ENCODE measurements around the gene U2SURP.
"Not testable (repeated sequence)": the region's sequence is repeated elsewhere in the genome, so short reads cannot be mapped to it uniquely, and the experiment has no call there.

Gene U2SURP

DNA sequence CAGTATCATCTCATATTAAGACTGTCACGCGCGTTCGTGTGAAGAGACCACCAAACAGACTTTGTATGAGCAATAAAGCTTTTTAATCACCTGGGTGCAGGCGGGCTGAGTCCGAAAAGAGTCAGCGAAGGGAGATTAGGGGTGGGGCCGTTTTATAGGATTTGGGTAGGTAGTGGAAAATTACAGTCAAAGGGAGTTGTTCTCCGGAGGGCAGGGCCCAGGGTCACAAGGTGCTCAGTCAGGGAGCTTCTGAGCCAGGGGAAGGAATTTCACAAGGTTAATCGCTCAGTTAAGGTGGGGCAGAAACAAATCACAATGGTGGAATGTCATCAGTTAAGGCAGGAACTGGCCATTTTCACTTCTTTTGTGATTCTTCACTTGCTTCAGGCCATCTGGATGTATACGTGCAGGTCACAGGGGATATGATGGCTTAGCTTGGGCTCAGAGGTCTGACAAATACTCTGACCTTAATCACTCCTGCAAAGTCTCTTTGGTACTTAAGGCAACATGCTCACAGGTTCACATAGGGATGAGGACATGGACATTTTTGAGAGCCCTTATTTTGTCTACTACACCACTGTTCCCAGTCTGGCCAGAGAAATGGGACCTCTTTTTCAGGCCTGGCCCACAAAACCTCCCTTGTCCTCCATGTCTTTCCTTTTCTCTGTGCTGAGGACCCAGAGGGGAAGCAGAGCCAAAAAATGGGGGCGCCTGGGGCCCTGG lies 71.1 kb downstream of the U2SURP start:
- H3K27me3 ChIP-seq (ENCODE audit: insufficient read depth, low read length); H2AFZ ChIP-seq (ENCODE audit: low read depth, low read length); H3K4me3 ChIP-seq (ENCODE audit: low read length); H3K36me3 ChIP-seq (ENCODE audit: insufficient read depth, low read length); H3K9me3 ChIP-seq (ENCODE audit: low read length); H3K4me1 ChIP-seq (ENCODE audit: insufficient read depth, low read length): not testable (repeated sequence)

DNA sequence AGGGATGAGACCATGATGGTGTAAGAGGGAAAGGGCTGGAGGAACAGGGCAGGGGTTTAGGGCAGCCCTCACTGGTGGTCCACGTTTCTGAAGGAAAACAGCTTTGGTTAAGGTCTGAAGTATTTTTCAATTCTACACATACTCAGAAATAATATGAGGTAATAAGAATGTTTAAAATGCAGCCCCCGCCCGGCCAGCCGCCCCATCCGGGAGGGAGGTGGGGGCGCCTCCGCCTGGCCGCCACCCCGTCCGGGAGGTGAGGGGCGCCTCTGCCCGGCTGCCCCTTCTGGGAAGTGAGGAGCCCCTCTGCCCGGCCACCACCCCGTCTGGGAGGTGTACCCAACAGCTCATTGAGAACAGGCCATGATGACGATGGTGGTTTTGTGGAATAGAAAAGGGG lies 72.2 kb downstream of the U2SURP start:
- H3K4me3 ChIP-seq (ENCODE audit: low read length); H3K36me3 ChIP-seq (ENCODE audit: insufficient read depth, low read length); H3K9me3 ChIP-seq (ENCODE audit: low read length); H3K27me3 ChIP-seq (ENCODE audit: insufficient read depth, low read length); H2AFZ ChIP-seq (ENCODE audit: low read depth, low read length); H3K4me1 ChIP-seq (ENCODE audit: insufficient read depth, low read length): not testable (repeated sequence)

DNA sequence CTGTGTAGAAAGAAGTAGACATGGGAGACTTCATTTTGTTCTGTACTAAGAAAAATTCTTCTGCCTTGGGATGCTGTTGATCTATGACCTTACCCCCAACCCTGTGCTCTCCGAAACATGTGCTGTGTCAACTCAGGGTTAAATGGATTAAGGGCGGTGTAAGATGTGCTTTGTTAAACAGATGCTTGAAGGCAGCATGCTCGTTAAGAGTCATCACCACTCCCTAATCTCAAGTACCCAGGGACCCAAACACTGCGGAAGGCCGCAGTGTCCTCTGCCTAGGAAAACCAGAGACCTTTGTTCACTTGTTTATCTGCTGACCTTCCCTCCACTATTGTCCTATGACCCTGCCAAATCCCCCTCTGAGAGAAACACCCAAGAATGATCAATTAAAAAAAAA lies 72.6 kb downstream of the U2SURP start:
- not testable (repeated sequence) for H3K27me3 ChIP-seq (ENCODE audit: insufficient read depth, low read length); H3K9me3 ChIP-seq (ENCODE audit: low read length); H3K36me3 ChIP-seq (ENCODE audit: insufficient read depth, low read length); H3K4me1 ChIP-seq (ENCODE audit: insufficient read depth, low read length); H3K4me3 ChIP-seq (ENCODE audit: low read length); H2AFZ ChIP-seq (ENCODE audit: low read depth, low read length)

DNA sequence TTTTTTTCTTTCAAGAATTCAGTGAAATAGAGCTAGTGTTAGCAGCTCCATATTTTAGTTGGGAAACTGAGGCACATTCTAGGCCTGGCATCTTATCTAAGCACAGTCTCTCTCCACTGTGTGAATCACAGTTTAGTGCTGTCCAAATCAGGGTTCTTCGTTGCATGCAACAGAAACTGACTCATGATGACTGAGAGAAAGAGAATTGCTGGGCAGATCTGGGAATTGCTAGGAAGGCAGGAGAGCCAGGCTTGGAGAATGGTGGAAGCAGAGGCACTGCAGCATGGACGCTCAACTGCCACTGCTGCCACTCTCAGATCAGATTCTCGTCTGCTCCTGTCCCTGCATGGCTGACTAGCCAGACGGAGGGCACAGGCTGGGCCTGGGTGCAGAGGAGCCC lies 77.5 kb downstream of the U2SURP start:
- H3K4me3 ChIP-seq (ENCODE audit: low read length): no peak overlapping the region
- no peak overlapping the region for H2AFZ ChIP-seq (ENCODE audit: low read depth, low read length)
- peaks cover 11% of the 10 kb centered on the region for H3K4me1 ChIP-seq (ENCODE audit: insufficient read depth, low read length)
- peaks cover under 1% of the 10 kb centered on the region for H3K9me3 ChIP-seq (ENCODE audit: low read length)
- H3K27me3 ChIP-seq (ENCODE audit: insufficient read depth, low read length): no peaks in the 10 kb centered on the region
- no peaks in the 10 kb centered on the region for H3K36me3 ChIP-seq (ENCODE audit: insufficient read depth, low read length)

DNA sequence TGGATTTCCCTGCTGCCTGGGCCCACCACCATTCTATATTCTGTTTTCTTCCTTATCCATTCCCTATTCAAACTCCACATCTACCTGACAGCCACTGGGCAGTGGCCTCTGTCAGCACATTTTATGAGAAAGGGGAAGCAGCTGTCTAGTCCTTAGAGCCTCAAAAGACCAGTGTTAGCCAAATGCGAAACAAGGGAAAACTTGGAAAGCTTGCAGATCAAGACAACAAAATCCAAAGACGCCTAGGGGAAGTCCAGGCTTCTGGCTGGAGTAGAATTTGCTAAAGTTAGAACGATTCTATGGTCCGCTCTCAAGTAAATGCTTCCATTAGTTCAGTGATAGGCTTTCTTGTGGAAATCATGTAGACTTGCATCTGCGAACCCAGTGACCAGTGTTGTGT lies 78.8 kb downstream of the U2SURP start:
- H2AFZ ChIP-seq (ENCODE audit: low read depth, low read length): no peak overlapping the region
- H3K9me3 ChIP-seq (ENCODE audit: low read length): peaks cover 3% of the 10 kb centered on the region
- H3K4me3 ChIP-seq (ENCODE audit: low read length): no peak overlapping the region
- peaks cover 11% of the 10 kb centered on the region for H3K4me1 ChIP-seq (ENCODE audit: insufficient read depth, low read length)
- no peaks in the 10 kb centered on the region for H3K27me3 ChIP-seq (ENCODE audit: insufficient read depth, low read length)
- no peaks in the 10 kb centered on the region for H3K36me3 ChIP-seq (ENCODE audit: insufficient read depth, low read length)

DNA sequence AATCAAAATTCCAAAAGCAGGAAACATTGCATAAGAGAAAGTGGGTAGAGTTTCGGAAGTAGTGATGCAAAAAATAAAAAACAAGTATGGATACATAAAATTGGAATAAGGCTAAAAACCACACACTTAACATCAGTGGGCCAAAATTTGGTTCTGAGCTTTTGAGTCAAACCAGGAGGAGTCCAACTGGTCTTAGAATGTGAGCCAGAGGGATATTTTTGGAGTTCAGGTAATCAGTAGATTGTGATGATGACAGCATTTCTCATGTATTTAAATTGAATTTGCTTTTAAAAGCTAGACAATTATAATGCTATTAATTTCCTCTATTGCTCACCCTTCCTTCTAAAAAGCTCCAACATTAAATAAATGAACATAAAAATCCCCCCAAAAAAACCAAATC lies 80.0 kb downstream of the U2SURP start:
- H3K9me3 ChIP-seq (ENCODE audit: low read length): peaks cover 3% of the 10 kb centered on the region
- H2AFZ ChIP-seq (ENCODE audit: low read depth, low read length): no peak overlapping the region
- no peaks in the 10 kb centered on the region for H3K27me3 ChIP-seq (ENCODE audit: insufficient read depth, low read length)
- H3K4me3 ChIP-seq (ENCODE audit: low read length): no peak overlapping the region
- peaks cover 11% of the 10 kb centered on the region for H3K4me1 ChIP-seq (ENCODE audit: insufficient read depth, low read length)
- H3K36me3 ChIP-seq (ENCODE audit: insufficient read depth, low read length): no peaks in the 10 kb centered on the region

DNA sequence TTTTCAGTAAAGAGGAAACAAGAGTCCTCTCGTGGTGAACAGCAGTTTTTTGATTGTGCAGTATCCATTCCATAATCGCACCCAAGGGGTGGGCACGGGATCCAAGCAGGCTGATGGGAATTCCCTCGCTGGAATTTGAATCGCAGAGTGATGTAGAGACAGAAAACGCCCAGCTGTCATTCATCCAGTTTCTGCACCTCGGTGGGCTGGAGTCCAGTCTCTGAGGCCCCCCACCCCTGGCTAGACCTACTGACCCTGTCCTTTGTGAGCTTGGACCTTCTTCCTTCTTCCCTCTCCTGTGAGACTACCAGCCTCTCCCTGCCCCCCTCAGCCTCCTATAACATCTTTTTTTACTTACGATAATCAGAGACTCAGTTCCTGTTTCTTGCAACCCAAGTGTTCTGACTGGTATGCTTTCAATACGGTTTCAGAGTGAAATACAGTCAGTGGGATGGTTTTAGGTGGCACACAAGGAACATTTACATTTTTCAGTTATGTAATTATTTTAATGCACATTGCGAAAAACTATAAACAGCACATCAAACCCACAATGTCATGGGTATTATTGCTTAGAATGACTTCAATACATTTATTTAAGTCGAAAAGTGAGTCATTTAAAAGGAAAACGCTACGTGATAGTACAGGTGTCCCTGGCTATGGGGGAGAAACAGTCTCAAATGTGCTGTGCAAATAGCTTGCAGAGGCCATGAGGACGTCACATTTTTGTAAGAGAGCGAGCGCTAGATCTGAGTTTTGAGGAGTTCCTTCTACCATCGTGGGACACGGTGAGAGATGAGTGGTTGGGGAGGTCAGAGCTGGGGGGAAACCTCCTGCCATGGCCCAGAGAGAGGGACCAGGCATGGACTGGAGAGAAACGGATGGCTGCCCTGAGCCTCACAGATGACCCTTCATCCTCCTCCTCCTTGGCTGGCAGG lies 80.7 kb downstream of the U2SURP start:
- Histone ChIP-seq H3K27me3 (ENCODE audit: insufficient read depth, low read length) (no peaks in the 10 kb centered on the region), H3K9me3 (ENCODE audit: low read length) (peaks cover 3% of the 10 kb centered on the region), H3K36me3 (ENCODE audit: insufficient read depth, low read length) (no peaks in the 10 kb centered on the region)

DNA sequence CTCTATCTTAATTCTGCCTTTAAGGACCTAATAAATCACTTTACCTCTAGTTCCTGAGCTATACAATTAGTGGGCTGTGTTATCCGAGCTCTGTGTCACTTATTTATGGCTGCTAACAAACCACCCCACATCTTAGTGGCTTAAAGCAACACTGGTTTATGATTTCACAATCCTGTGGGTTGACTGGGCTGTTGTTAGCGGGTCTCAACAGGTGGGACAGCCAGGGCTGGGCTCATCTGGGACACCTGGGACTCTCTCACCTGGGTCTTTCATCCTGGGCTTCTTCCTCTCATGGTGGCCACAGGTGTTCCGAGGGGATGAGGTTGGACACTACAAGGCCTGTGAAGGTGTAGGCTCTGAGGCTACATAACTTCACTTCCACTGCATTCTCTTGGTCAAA lies 82.4 kb downstream of the U2SURP start:
- Histone ChIP-seq H2AFZ (ENCODE audit: low read depth, low read length) (no peak overlapping the region), H3K9me3 (ENCODE audit: low read length) (peaks cover 3% of the 10 kb centered on the region), H3K4me1 (ENCODE audit: insufficient read depth, low read length) (peaks cover 11% of the 10 kb centered on the region), H3K4me3 (ENCODE audit: low read length) (no peak overlapping the region), H3K36me3 (ENCODE audit: insufficient read depth, low read length) (no peaks in the 10 kb centered on the region), H3K27me3 (ENCODE audit: insufficient read depth, low read length) (no peaks in the 10 kb centered on the region)

More for the DNA sequence above, 80.7 kb downstream of the U2SURP start:
- H3K4me3 ChIP-seq (ENCODE audit: low read length): no peak overlapping the region
- no peak overlapping the region for H2AFZ ChIP-seq (ENCODE audit: low read depth, low read length)
- H3K4me1 ChIP-seq (ENCODE audit: insufficient read depth, low read length): peaks cover 11% of the 10 kb centered on the region

DNA sequence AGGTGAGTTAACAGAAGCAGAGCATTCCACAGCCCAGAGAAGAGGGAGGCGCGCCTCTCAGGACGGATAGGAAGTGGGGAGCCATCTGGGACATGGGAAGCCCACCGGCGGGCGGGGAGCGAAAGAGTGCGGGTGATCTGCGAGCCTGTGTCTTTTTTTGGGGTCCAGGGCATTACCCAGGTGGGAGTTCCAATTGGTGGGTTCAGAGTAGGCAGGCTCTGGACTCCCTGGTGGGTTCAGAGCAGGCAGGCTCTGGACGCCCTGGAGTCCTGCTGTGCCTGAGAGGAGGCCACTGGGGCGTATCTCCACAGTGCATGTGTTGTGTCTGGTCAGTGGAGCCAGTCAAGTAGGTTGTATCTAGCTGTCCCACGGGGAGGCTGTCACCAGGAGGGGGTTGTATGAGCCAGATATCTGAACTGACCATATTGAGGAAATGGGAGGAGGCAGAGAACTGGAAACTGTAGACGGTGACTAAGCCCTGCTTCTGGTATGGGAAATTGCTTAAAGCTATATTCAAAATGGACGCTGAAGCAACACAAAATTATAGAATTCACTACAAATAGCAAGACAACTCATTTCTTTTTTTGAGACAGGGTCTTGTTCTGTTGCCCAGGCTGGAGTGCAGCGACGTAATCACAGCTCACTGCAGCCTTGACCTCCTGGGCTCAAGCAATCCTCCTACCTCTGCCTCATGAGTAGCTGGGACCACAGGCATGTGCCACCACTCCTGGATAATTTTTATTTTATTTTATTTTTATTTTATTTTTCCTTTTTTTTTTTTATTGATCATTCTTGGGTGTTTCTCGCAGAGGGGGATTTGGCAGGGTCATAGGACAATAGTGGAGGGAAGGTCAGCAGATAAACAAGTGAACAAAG lies 83.7 kb downstream of the U2SURP start:
- peaks cover 11% of the 10 kb centered on the region for H3K4me1 ChIP-seq (ENCODE audit: insufficient read depth, low read length)
- H3K27me3 ChIP-seq (ENCODE audit: insufficient read depth, low read length): no peaks in the 10 kb centered on the region
- peaks cover 3% of the 10 kb centered on the region for H3K9me3 ChIP-seq (ENCODE audit: low read length)
- H3K4me3 ChIP-seq (ENCODE audit: low read length): no peak overlapping the region
- H3K36me3 ChIP-seq (ENCODE audit: insufficient read depth, low read length): no peaks in the 10 kb centered on the region
- no peak overlapping the region for H2AFZ ChIP-seq (ENCODE audit: low read depth, low read length)

DNA sequence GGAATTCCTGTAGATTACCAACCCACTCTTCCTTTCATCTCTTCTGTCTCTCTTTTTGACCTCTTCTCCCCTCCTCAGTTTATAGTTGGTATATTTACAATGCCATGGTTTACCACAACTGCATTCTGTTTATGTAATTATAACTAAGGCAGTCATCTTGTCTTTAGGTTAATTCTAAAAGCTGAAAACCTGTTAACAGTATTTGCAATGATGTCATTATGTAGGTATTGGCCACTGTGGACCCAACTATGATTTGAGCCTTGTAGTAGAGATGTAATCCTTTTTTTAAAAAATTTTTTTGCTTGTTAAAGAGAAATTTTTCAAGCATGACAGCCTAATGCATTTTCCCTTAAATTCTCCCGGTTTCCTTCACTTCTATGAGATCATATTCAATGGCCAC lies 87.5 kb downstream of the U2SURP start:
- H3K4me1 ChIP-seq (ENCODE audit: insufficient read depth, low read length): no peaks in the 10 kb centered on the region
- no peaks in the 10 kb centered on the region for H3K27me3 ChIP-seq (ENCODE audit: insufficient read depth, low read length)
- peaks cover 3% of the 10 kb centered on the region for H3K9me3 ChIP-seq (ENCODE audit: low read length)
- no peak overlapping the region for H2AFZ ChIP-seq (ENCODE audit: low read depth, low read length)
- no peak overlapping the region for H3K4me3 ChIP-seq (ENCODE audit: low read length)
- H3K36me3 ChIP-seq (ENCODE audit: insufficient read depth, low read length): no peaks in the 10 kb centered on the region

DNA sequence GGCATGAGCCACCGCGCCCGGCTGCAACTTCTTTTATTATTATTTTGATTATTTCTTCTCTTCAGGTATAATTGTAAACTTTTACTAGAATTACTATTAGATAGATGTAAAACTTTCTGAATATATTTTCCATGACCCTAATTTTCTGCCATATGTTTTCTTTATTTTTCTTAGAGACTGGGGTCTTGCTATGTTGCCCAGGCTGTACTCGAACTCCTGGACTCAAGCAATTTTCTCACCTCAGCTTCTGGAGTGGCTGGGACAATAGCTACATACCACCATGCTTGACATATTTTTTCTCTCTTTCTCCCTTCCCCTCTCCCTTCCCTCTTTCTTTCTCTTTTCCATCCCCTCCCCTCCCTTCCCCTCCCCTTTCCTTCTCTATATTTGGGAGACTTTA lies 88.6 kb downstream of the U2SURP start:
- H3K4me1 ChIP-seq (ENCODE audit: insufficient read depth, low read length): no peaks in the 10 kb centered on the region
- no peaks in the 10 kb centered on the region for H3K36me3 ChIP-seq (ENCODE audit: insufficient read depth, low read length)
- no peaks in the 10 kb centered on the region for H3K27me3 ChIP-seq (ENCODE audit: insufficient read depth, low read length)
- H3K4me3 ChIP-seq (ENCODE audit: low read length): no peak overlapping the region
- H3K9me3 ChIP-seq (ENCODE audit: low read length): no peaks in the 10 kb centered on the region
- no peak overlapping the region for H2AFZ ChIP-seq (ENCODE audit: low read depth, low read length)

DNA sequence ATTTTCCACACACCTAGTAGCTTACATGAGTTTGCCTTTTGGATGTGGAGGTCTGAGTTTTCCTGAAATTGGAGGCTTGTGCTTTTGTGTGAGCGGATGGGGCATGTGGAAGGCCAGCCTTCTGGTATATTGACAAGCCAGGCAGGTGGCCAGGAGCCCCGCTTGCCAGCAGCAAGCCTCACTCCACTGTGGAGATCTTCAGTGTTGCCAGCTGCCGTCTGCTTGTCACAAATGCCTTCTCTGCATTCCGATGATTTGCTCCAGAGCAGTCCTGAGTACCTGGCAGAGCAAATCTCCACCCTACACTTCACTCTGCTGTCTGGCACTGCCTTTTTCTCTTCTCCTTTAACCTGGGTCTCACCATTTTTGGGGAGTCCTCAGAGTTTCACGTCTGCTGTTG lies 89.1 kb downstream of the U2SURP start:
- no peaks in the 10 kb centered on the region for H3K27me3 ChIP-seq (ENCODE audit: insufficient read depth, low read length)
- no peaks in the 10 kb centered on the region for H3K36me3 ChIP-seq (ENCODE audit: insufficient read depth, low read length)
- H2AFZ ChIP-seq (ENCODE audit: low read depth, low read length): no peak overlapping the region
- no peaks in the 10 kb centered on the region for H3K4me1 ChIP-seq (ENCODE audit: insufficient read depth, low read length)
- no peak overlapping the region for H3K4me3 ChIP-seq (ENCODE audit: low read length)
- H3K9me3 ChIP-seq (ENCODE audit: low read length): no peaks in the 10 kb centered on the region
